D721Med (cell line): ENCODE measurements around the gene PNMA6E.

Experiments used
- DNase-seq: peaks from one replicate; pipeline ENCODE4 v3.0.0; 2011; ENCODE audit warnings: low spot score; ENCODE audit not compliant: insufficient read length
- FAIRE-seq: peaks from 2 replicates; lab custom pipeline; 2011; peaks lifted over from hg19 to GRCh38; lab: Jason Lieb, UNC
- TF ChIP-seq, protein P1 (sequence below): IDR thresholded peaks from 2 replicates; pipeline ENCODE4 v1.5.1; 2012; ENCODE audit warnings: mild to moderate bottlenecking, control low read depth; ENCODE audit not compliant: insufficient read depth; ENCODE audit errors: missing control alignments

PNMA6E gene

DNA sequence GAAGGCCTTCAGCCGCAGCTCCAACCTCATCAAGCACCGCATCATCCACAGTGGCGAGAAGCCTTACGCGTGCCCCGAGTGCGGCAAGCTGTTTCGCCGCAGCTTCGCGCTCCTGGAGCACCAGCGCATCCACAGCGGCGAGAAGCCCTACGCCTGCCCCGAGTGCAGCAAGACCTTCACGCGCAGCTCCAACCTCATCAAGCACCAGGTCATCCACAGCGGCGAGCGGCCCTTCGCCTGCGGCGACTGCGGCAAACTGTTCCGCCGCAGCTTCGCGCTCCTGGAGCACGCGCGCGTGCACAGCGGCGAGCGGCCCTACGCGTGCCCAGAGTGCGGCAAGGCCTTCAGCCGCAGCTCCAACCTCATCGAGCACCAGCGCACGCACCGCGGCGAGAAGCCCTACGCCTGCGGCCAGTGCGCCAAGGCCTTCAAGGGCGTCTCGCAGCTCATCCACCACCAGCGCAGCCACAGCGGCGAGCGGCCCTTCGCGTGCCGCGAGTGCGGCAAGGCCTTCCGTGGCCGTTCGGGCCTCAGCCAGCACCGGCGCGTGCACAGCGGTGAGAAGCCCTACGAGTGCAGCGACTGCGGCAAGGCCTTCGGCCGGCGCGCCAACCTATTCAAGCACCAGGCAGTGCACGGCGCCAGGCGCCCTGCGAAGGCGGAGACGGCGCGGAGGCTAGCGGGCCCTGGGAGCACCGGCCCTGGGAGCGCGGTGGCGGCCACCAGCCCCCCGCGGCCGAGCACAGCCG, 19.9 kb upstream of the PNMA6E start:
- DNase-seq (no peak), FAIRE-seq (no peak)
- TF ChIP-seq, protein P1, sequence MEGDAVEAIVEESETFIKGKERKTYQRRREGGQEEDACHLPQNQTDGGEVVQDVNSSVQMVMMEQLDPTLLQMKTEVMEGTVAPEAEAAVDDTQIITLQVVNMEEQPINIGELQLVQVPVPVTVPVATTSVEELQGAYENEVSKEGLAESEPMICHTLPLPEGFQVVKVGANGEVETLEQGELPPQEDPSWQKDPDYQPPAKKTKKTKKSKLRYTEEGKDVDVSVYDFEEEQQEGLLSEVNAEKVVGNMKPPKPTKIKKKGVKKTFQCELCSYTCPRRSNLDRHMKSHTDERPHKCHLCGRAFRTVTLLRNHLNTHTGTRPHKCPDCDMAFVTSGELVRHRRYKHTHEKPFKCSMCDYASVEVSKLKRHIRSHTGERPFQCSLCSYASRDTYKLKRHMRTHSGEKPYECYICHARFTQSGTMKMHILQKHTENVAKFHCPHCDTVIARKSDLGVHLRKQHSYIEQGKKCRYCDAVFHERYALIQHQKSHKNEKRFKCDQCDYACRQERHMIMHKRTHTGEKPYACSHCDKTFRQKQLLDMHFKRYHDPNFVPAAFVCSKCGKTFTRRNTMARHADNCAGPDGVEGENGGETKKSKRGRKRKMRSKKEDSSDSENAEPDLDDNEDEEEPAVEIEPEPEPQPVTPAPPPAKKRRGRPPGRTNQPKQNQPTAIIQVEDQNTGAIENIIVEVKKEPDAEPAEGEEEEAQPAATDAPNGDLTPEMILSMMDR, result no peak

DNA sequence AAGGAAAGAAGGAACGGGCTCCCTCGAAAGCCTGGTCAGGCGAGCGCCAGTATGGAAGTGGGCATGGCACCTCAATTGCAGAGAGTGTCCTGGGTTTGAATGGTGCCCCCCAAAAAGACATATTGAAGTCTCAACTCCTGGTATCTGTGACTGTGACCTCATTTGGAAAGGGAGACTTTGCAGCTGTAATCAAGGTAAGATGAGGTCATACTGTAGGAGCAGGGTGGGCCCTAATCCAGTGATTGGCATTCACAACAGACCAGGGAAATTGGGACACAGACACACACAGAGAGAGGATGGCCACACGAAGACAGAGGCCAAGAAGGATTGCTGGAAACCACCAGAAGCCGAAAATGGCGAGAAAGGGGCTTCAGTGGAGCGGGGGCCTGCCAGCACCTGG, 16.5 kb upstream of the PNMA6E start:
- TF ChIP-seq, protein P1, result no peak
- DNase-seq (no peak), FAIRE-seq (no peak)

DNA sequence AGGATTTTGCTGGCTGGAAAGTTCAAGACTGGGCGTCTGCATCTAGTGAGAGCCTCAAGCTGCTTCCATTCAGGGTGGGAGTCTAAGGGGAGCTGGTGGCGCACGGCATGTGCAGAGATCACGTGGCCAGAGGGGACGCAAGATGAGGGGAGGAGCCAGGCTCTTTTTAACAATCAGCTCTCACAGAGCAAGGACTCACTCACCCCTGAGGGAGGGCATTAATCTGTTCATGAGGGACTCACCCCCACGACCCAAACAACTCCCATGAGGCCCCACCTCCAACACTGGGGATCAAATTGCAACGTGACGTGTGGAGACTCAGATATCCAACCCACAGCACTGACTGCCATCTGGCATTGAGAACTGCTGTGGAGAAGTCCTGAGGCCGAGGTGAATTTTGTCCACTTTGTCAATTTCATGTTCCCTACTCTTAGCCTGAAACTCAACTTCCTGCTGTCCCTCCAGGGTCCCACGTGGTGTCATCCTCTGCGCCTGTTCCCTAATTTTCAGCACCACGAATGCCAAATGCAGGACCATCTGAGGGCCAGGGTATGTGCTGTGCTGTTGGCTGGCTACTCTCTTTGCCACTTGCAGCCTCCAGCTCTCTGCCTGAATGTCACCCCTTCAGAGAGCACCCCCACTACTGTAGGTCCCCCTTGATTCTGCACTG, 15.8 kb upstream of the PNMA6E start:
- FAIRE-seq, result no peak
- no peak for DNase-seq
- TF ChIP-seq, protein P1, result no peak

DNA sequence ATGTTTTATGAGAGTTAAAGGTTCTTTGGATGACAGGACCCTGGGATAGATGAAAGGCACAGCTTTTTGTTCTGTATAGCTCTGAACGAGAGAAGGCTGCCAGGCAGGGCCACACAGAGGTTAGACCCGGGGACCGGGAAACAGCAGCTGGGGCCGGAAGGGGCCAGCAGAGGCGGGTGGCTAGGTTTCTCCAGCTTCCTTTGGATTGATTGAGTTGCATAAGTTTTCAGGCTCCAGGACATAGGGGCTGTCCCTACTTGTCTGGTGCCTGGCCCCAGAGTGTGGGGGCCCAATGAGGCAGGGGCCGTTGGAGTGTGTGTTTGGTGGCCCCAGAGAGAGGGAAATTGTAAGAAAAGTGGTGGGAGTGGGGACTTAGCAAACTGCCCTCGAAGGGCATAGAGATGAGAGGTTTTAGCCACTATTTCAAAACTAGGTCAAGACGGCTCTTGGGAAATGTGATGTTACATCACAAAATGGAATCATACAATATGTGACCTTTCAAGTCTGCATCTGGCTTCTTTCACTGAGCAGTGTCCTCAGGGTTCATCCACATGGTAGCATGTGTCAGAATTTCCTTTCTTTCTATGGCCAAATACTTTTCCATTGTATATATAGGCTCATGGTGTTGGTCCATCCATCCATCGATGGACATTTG, 13.8 kb upstream of the PNMA6E start:
- no peak for DNase-seq
- FAIRE-seq, result no peak
- TF ChIP-seq, protein P1, result no peak

DNA sequence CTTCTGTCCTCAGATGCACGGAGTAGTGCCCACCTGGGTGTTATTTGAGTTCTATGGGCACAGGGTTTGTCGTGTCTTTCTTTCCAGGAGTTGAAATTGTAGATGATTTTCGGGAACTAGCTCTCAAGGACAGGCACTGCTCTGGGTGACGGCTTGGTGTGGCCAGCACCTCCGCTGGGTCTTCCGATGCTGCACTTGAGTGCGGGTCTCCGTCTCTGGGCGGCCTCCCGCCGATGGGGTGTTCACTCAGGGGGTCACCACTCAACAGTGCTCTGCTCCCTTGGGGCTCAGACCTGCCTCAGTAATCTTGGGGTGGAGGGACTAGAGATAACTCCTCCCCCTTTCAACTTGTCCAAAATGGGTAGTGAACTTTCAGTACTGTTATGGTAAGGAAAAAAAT, 12.6 kb upstream of the PNMA6E start:
- DNase-seq (no peak), FAIRE-seq (no peak)
- TF ChIP-seq, protein P1, result no peak

DNA sequence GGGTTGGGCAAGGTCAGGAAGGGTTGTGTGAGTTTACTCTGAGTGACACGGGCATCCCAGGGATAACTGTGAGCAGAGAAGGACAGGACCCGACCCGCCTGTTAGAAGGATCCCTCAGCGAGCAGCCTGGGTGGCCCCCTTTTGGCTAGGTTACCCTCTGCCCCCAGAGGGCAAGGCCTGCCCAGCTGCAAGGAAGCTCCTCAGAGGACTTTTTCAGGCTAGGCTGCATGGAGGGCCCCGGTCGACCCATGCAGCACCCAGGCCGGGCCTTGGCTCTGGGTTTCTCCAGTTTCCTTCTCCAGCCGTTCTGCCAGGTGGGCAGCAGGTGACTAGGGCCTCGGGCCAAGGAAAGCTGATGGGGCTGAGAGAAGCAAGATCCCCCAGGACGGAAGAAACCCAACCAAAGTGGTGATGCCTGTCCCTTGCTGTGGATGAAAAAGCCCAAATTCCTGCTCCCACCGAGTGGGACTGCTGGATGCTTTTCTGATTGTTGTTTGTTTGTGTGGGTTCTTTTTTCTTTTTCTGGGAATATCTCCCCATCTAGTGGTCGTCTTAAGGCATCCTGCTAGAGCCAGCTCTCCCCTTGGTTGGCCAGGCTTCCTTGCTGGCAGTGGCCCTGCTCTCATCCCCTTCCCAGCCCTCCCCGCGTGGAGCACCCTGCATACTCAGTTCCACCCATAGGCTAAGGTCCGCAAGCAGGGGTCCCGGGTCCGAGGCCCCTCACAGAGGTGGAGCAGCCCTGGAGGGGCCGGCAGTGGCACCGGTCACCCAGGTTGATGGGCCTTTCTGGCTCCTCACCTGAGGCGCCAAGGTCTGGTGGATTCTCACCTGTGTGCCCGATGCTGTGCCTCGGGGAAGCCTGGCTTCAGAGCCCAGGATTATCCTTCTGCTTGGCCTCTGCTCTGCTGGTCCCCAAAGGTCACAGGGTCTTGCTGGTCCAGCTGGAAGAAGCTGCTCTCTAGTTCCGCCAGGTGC, 11.9 kb upstream of the PNMA6E start:
- no peak for FAIRE-seq
- TF ChIP-seq, protein P1, result no peak
- no peak for DNase-seq
